Lung (tissue), 12 donors: ENCODE measurements around the gene COL4A5. TPM values are rescaled to one million over a fixed set of nuclear protein-coding genes. Genes with fewer than 3 reads are reported as not detected.

Experiments used
- ATAC-seq: fragments of 200-7000 bp; cut with Tn5 transposase; one replicate; pipeline ENCODE4 v1.9.1; 2020; ENCODE audit warnings: moderate number of reproducible peaks; ENCODE audit not compliant: insufficient read depth, low FRiP score
- DNase-seq, 3 donors: peaks; one replicate each; pipeline ENCODE4 v3.0.0-alpha.2; 2013 to 2017
- H3K27ac ChIP-seq, 2 donors: one replicate each; pipeline ENCODE4 v1.5.1; 2013; ENCODE audit warnings: mild to moderate bottlenecking in 2 of 2, moderate library complexity in 2 of 2, control low read depth in 1 of 2, inconsistent platforms in 1 of 2, low read depth in 1 of 2, low read length in 1 of 2
- H3K27me3 ChIP-seq, 3 donors: one replicate each; pipeline ENCODE4 v1.5.1; 2013; ENCODE audit warnings: low read length in 2 of 3; ENCODE audit not compliant: control insufficient read depth in 3 of 3, insufficient read depth in 3 of 3
- H3K36me3 ChIP-seq, 4 donors: one replicate each; pipeline ENCODE4 v1.5.1; 2013; ENCODE audit warnings: low read length in 4 of 4, mild to moderate bottlenecking in 1 of 4, moderate library complexity in 1 of 4; ENCODE audit not compliant: control insufficient read depth in 4 of 4, insufficient read depth in 4 of 4
- H3K4me1 ChIP-seq, 5 donors: one replicate each; pipeline ENCODE4 v1.5.1; 2013; ENCODE audit warnings: low read length in 5 of 5, mild to moderate bottlenecking in 2 of 5, moderate library complexity in 1 of 5; ENCODE audit not compliant: control insufficient read depth in 5 of 5, insufficient read depth in 5 of 5
- H3K4me3 ChIP-seq: one replicate; pipeline ENCODE4 v1.5.1; 2013; ENCODE audit warnings: mild to moderate bottlenecking, control low read depth, moderate library complexity
- H3K9ac ChIP-seq, 2 donors: one replicate each; pipeline ENCODE4 v1.5.1; 2013; ENCODE audit warnings: low read length in 2 of 2, control low read depth in 1 of 2; ENCODE audit not compliant: insufficient read depth in 1 of 2
- H3K9me3 ChIP-seq, 4 donors: one replicate each; pipeline ENCODE4 v1.5.1; 2013; ENCODE audit warnings: low read length in 3 of 4, mild to moderate bottlenecking in 1 of 4, moderate library complexity in 1 of 4; ENCODE audit not compliant: control insufficient read depth in 4 of 4, insufficient read depth in 3 of 4
- WGBS, 2 donors: extraction: QIAGEN DNeasy Blood & Tissue Kit; methylation state at CpG; one replicate each; pipeline ENCODE4 v1.1.7; 2013; 5-methylcytosine and 5-hydroxymethylcytosine counted together
- polyA plus RNA-seq, 2 donors: library from polyadenylated mRNA; stranded (reverse); fragments of 200-250 nt; gene quantifications; one replicate each; pipeline ENCODE4 v1.2.1, GENCODE V29; 2013
- total RNA-seq, 2 donors: library from RNA; depleted of rRNA in 1 of 2; stranded (reverse); fragments of >200 nt in 1 of 2; gene quantifications; one replicate each; pipeline ENCODE4 v1.2.1, GENCODE V29; 2014 to 2021
- TF ChIP-seq, protein P1 (sequence below): IDR thresholded peaks from 2 replicates; pipeline ENCODE4 v1.5.1; 2012; ENCODE audit warnings: mild to moderate bottlenecking; ENCODE audit errors: control extremely low read depth, extremely low read depth
- donor health status: control.
- donor health status: control.
- donor health status: Bipolar disorder and iron deficiency.
- donor health status: healthy.
- donor health status: DM: yes; HTN: yes; CAD: no.

The COL4A5 gene
- total and polyA plus RNA-seq, 4 donors, result 4.3 to 253 (median 16.4) TPM

GRCh38 chrX:108582151-108582550, 142.5 kb downstream of the COL4A5 start:
- 69 to 93% methylated on average over 1 of the region's 1 CpG for WGBS, 2 donors
- Histone ChIP-seq H3K4me1 (no peaks in the 10 kb centered on the region), H3K9ac (no peak overlapping the region), H3K4me3 (no peak overlapping the region), H3K27ac (no peak overlapping the region), H3K27me3 (peaks cover 0 to 15% (median 11%) of the 10 kb centered on the region in 3 donors), H3K9me3 (no peaks in the 10 kb centered on the region), H3K36me3 (peaks cover 0 to 8% (median 0%) of the 10 kb centered on the region in 4 donors)
- DNase-seq (no peak), ATAC-seq (no peak)
- TF ChIP-seq, protein P1, sequence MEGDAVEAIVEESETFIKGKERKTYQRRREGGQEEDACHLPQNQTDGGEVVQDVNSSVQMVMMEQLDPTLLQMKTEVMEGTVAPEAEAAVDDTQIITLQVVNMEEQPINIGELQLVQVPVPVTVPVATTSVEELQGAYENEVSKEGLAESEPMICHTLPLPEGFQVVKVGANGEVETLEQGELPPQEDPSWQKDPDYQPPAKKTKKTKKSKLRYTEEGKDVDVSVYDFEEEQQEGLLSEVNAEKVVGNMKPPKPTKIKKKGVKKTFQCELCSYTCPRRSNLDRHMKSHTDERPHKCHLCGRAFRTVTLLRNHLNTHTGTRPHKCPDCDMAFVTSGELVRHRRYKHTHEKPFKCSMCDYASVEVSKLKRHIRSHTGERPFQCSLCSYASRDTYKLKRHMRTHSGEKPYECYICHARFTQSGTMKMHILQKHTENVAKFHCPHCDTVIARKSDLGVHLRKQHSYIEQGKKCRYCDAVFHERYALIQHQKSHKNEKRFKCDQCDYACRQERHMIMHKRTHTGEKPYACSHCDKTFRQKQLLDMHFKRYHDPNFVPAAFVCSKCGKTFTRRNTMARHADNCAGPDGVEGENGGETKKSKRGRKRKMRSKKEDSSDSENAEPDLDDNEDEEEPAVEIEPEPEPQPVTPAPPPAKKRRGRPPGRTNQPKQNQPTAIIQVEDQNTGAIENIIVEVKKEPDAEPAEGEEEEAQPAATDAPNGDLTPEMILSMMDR, result no peak

DNA sequence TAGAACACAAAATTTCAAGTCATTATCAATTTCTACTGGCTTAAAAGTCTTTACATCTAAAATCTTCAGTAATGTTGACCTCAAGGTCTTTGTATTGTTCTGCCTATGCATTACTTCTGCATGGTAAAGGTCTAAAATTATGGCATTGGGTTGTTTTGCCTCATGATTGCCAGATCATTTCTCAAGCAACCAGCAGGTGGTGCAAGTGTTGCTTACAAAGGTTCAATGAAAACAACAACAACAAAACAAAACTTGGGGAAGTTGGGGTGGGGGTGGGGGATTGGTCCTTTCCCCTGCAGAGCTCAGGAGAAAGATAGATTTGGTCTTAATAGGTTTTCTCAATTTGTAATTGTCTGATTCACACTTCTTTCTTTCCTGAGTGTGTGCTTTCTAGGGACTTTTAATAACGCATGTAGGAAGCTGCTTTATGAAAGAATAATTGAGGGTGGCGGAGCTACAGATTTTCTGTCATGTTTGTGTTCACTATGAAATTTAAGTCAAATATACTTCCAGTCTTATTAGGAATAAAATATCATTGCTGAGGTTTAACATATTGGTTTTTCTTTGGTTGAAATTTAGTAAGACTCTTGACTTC, 145.1 kb downstream of the COL4A5 start:
- 76 to 93% methylated on average over 2 of the region's 2 CpGs for WGBS, 2 donors
- H3K9me3 ChIP-seq, result no peaks in the 10 kb centered on the region
- H3K36me3 ChIP-seq, result peaks cover 0 to 8% (median 0%) of the 10 kb centered on the region in 4 donors
- TF ChIP-seq, protein P1, result no peak
- no peaks in the 10 kb centered on the region for H3K4me1 ChIP-seq
- H3K27ac ChIP-seq, result no peak overlapping the region
- H3K9ac ChIP-seq, result no peak overlapping the region
- no peak overlapping the region for H3K4me3 ChIP-seq
- peak in 2 of 3 donors; percentile 3 to 12 for DNase-seq
- ATAC-seq, result no peak
- H3K27me3 ChIP-seq, result peaks cover 0 to 28% (median 9%) of the 10 kb centered on the region in 3 donors

DNA sequence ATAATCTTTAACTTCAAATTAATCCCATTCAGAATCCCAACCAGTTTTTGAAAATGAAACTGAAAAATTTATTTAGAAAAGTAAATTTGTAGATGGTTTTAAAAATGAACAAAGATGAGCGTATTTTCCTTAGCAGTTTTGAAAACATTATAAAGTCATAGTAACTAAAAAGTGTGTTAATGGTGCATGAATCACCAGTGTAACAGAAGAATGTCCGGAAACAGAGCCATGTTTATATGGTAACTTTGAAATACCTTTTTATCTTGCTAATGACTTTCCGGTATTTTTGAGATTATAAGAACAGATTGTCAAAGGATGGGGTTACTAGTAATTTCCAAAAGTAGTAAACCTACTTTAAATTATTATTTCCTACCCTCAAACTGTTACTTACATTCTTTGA, 150.9 kb downstream of the COL4A5 start:
- H3K27ac ChIP-seq, result no peak overlapping the region
- no peak overlapping the region for H3K4me3 ChIP-seq
- 80 to 87% methylated on average over 3 of the region's 3 CpGs for WGBS, 2 donors
- DNase-seq (no peak), ATAC-seq (no peak)
- peaks cover 0 to 41% (median 2%) of the 10 kb centered on the region in 3 donors for H3K27me3 ChIP-seq
- peaks cover 0 to 3% (median 0%) of the 10 kb centered on the region in 4 donors for H3K36me3 ChIP-seq
- no peaks in the 10 kb centered on the region for H3K9me3 ChIP-seq
- TF ChIP-seq, protein P1, result no peak
- no peak overlapping the region for H3K9ac ChIP-seq
- H3K4me1 ChIP-seq, result no peaks in the 10 kb centered on the region

- DNase-seq (no peak), ATAC-seq (no peak)
- no peaks in the 10 kb centered on the region for H3K4me1 ChIP-seq
These were observed 161.6 kb downstream of the COL4A5 start for GRCh38 chrX:108601276-108601675.

More at GRCh38 chrX:108601276-108601675, 161.6 kb downstream of the COL4A5 start:
- no peak overlapping the region for H3K4me3 ChIP-seq
- H3K9ac ChIP-seq, result no peak overlapping the region
- H3K27ac ChIP-seq, result no peak overlapping the region
- peaks cover 0 to 3% (median 0%) of the 10 kb centered on the region in 4 donors for H3K36me3 ChIP-seq
- peaks cover 0 to 22% (median 3%) of the 10 kb centered on the region in 3 donors for H3K27me3 ChIP-seq
- TF ChIP-seq, protein P1, result no peak
- no peaks in the 10 kb centered on the region for H3K9me3 ChIP-seq
- 83 to 95% methylated on average over 4 of the region's 4 CpGs for WGBS, 2 donors
